GM18873 (cell line): ENCODE measurements around the gene GAB4.
"Not testable (repeated sequence)": the region's sequence is repeated elsewhere in the genome, so short reads cannot be mapped to it uniquely, and the experiment has no call there.

Experiments
- ATAC-seq: cut with Tn5 transposase; IDR thresholded peaks from one replicate; pipeline ENCODE4 v1.9.1; 2021; ENCODE audit warnings: mild to moderate bottlenecking, moderate library complexity, moderate number of reproducible peaks; ENCODE audit not compliant: unreplicated experiment, low FRiP score

Gene GAB4

DNA sequence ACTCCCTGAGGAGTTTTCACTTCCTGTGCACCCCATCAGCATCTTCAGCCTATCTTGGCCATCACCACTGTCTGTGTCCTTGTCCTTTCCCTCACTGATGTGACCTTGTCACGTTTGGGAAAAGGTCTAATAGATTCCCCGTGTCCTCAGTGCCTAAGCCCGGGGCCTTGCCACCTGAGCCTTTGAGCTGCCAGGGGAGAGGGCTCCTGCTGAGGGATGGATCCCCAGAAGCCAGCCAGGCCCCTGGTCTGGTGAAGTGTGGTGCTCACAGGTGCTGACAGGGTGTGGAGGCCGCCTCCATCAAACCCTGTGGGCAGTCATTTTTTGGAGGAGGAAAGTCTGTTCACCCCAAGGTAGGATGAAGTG is 47.2 kb downstream of the GAB4 start:
- no peak for ATAC-seq

DNA sequence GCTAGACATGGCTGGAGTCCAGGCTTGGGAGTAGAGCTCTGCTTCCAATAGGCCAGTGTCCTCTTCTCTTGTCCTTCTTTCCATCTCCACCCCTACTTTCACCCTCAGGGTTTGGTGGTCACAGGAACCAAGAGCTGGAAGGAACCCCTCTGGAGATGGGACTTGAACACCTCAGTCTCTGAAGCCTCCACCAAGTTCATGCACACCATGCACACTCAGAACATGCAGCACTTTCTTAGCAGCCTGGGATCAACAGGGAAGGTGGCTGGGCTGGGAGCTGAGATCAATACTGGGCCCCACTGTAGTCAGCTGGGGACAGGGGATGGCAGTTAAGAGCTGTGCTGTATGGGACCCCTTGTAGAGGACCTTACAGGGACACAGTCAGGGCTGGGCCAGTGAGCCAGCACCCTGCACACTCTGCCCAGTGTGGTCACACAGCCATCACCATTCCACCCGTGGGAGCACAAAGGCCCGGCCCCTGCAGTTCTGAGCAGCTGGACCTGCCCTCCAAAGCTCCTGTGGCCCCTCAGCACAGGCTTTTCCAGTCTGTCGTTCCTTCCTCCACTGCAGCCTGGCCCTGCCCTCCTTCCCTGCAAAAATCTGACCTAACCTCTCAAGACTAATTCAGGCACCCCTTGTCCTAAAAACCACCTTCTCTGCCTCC is 47.7 kb downstream of the GAB4 start:
- no peak for ATAC-seq

DNA sequence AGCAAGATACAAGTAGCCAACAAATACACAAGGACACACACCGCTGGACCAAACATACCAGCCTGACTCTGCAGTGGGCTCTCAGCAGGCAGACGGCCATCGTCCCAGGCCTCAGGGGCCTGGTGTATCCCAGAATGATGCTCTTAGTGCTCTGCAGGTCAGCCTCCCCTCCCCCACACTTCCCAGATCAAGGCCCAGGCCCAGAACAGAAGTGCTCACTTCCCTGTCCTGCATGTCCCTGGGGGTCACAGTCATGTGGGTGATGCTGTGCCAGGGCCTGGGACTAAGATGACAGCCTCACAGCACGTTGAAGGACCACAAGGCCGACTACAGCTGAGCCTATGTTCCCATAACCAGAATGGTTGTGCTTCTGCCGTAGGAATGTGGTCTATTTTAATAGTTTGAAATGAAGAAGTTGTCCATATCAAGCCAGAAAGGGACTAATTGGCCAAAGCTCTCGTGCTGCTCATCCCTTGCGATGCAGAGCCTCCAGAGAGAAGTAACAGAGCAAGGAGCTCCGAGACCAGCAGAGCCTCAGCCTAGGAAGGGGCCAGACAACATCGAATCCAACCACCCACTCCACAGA is 48.6 kb downstream of the GAB4 start:
- ATAC-seq: no peak

DNA sequence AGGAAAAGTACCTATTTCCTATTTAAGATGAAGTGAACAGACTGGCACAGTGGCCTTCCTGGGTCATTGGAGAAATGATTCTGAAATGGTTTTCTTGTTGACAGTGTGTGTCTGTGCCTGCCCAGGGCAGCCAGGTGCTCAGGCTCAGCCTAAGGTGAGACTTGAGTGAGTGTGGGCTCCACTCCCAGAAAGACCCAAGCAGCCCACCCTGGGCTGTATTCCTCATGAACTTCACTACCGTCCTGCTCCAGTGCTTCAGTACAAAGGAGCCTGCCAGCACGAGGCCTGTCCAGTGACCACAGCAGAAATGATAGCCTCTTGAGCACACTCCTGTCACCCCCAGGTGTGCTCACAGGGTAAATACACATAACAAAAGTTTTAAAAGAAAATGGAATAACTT is 49.5 kb downstream of the GAB4 start:
- ATAC-seq: no peak

DNA sequence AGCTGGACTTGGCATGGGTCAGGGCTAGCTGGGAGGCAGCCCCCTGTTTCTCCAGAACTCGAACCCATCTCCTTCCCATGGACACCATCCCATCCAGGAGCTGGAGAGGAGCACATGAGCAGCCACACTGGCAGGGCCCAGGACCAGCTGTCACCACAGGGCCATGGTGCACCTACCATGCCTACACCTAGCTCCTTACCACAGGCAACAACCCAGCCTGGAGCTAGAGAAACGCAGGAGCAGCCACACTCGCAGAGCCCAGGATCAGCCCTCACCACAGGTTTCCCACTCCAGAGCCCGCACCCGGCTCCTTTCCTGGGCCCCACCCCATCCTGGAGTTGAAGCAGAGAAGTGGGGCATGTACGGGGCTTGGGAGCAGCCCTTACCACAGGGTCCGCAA is 50.2 kb downstream of the GAB4 start:
- ATAC-seq: no peak

DNA sequence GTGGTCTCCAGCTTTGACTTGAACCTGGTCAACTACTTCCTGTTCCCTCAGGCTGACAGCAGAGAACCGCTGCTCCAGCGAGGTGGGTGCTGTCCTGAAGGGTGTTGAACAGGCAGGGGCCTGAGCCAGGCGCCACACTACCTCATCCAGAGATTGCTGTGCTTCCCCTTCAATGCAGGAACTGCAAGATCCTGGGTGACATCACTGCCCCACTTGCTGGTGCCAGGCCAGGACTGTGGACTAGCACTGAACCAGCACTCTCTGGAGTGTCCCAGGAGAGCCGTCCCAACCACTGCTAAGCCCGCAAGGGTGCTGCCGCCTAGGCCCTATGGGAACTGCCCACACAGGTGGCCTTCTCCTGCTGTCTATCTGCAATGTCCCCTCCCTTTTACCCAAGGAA is 51.7 kb downstream of the GAB4 start:
- ATAC-seq: no peak

DNA sequence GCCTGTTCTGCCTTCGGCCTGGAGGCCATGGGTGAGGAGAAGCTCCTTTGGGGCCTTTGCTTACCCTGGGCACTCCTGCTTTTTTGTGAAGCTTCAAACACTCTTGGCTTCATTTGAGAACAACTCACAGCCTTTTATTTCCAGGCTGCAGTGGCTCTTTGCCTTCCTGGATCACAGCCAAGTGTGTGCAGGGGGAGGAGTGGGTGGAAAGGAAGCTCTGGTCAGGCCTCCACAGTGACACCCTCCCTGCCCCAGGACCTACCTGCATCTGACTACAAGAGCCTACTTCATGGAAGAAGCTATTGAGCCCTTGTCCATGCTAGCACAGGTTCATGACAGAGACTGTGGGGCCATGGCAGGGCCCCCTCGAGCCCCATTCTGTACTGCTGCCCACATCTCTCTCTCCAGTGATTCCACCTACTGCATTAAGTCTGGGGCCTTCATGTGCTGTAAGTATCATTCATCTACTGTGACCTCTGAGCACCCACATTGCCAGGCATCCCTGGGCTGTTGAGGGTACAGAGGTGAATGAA is 52.3 kb downstream of the GAB4 start:
- ATAC-seq: no peak

DNA sequence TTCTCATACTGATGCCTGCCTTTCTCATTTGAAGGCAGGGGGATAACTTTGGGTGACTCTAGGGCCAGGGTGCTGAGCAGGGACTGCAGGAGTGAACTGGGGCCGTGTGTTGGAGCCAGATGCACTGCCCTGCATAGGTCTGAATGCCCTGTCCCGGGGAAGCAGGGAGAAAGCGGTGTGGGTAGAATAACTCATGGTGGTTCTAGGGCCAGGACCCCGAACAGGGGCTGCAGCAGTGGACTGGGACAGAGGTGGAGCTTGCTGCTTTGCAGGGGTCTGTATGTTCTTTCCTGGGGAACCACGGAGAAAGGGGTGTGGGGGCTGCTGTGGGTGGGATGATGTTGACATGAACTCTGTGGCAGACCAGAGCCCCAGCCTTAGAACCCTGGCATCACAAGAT is 52.9 kb downstream of the GAB4 start:
- no peak for ATAC-seq

DNA sequence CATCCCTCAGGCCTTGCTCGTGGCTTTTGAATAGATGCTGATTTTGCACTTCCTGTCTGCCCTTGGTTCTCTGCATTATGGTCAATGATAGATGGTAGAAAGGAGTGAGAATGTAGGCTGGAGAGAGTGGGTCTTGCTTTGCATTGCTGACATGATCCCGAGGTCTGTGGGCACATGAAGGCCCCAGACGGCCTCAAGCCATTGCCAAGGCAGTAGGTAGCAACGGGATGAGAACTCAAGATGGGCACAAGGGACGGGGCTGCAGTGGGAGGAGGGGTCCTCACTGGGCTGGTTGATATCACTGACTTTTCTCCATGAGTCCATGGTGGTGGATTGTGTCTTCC is 54.0 kb downstream of the GAB4 start:
- no peak for ATAC-seq

DNA sequence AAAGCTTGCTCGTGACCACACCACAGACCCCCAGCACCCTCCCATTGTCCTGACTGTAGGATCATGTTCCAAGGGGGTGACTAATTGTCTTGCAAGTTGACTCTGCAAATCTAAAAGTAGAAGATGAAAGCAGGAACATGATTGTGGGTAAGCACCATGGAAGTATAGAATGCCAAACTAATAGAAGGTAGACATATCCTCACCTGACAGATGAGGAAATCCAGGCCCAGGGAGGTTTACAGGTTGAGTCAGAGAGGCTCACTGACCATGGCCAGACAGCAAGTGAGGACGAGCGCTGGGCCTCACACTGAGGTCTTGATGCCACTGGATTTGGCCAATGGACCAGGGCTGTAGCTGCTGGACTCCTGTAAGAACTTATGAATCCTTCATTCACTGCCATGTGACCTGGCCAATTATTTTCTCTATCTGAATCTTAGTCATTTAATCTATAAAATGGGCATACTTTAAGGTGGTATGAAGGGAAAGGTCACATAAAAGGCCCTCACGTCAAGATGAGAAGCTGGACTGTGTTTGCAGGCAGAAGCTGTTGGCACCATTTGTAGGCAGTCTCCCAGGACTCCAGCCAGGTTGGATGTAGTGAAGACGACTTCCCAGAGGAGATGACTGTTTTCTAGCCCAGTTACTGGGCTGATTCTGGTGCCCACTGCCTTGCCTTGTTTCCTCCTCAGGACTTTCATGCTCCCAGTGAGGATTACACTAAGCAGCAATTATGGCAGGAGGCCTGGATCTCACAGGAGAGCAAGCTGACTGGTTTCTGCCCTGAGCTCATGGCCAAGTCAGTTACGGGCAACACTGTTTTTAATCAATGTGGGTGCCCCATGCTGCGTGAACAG is 54.6 kb downstream of the GAB4 start:
- no peak for ATAC-seq

DNA sequence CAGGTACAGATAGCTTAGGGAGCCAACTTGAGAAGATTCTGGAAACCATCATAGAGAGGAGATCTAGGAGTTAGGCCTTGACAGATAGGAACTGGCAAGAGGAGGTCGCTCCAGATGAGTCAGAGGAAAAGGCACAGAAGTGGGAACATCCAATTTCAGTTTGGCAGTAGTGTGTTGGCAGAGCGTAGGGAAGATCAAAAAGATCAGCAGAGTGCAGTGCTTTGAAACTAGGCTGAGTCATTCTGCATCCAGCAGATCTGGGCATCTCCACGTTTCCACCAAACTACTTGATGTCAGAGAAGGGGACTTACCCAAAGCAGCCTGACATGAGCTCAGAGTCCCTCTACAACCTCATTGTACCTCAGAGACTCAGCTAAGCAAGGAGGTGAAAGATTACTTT is 58.5 kb downstream of the GAB4 start:
- ATAC-seq: no peak

DNA sequence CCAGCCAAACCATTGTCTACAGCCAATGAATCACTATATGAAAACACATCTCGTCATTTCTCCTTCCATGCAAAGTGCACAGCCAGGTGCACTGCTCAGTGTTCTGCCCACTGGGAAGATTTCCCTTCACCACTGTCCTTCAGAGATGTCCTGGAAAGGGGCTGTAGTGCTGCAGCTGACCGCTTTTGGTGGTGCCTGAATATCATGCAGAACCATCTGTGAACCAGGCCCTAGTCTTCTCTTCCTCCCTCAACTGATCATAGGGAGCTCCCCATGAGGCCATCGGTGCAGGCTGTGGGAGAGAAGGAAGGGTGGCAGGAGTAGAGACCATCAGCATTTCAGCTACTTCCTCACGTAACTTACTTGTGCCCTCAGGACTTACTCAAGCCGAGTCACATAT is 70.2 kb downstream of the GAB4 start:
- ATAC-seq: no peak

DNA sequence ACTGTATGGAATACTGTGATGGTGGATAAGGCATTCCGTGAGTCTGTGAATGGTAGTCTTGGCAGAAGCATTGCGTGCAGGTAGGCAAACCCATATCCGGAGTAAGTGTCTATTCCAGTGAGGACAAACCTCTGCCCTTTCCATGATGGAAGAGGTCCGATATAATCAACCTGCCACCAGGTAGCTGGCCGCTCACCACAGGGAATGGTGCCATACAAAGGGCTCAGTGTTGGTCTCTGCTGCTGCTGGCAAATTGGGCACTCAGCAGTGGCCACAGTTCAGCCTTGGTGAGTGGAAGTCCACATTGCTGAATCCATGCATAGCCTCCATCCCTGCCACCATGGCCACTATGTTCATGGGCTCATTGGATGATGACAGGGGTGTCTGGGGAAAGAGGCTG is 70.8 kb downstream of the GAB4 start:
- not testable (repeated sequence) for ATAC-seq

DNA sequence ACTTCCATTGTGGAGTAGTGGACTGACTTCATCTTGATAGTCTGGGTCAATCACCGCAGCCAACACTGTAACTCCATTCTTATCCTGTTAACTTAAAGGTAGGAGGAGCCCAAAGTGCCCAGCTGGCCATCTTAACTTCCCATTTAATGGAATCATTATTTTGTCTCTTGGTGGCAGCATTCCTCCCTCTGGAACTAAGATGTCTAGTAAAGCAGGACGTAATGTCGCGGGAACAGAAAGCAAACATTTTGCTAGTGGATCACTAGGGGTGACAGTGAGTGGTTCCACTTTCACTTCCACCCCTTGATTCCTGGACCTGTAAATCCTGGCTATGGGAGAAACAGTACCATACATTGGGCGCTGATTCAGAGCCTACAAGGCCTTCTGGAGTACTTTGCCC is 71.4 kb downstream of the GAB4 start:
- ATAC-seq: no peak

DNA sequence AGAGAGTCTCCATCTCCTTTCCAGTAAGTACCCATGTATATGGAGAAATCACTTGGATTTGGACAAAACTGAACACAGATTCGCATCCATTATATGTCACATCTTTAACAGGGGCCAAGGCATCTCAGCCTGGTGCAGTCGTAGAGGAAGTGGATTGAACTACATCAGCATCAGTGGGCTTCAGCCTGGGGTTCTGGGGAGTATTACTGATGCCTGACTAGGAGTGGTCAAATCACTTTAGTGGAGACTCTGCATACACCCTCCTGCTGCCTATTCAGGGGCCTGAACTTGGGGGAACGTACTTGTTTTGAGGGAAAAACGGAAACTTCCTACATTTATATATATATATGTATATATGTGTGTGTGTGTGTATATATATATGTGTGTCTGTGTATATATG is 72.8 kb downstream of the GAB4 start:
- no peak for ATAC-seq

DNA sequence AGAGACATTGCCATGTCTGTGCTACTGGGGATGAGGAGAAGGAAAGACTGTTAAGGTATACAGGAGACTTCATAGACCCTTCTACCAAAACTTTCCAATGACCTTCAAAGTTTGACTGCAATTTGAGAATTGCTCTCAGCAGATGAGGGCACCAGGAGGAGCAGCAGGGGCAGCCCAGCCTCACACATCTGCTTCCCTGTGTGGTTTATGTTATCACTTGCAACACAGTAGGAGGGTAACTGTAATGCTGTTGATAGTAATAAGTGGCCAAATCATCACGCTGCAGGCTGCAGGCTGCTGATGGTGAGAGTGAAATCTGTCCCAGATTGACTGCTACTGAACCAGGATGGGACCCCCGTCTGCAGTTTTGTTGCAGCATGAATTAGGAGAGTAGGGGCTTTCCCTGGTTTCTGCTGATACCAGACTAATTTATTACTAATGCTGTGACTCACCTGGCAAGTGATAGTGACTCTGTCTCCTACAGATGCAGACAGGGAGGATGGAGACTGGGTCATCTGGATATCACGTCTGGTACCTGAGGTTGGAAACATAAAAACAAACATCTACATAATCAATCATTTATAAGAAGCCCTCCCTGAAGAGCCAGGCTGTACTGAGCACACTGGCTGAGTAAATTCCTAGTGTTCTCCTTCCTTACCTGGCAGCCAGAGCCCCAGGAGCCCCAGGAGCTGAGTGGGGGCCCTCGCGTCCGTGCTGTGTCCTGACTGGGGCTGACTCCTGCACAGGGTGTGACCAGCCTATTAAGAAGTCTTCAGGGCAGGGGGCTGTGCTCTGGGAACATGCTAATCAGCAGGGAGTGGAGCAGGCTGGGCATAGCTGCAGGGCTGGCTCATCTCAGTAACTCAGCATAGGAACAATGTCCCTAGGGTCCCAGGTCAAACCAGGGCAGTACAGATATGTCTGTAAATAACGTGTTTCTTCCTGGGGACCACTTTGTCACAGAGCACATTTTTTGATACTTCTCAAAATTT is 74.4 kb downstream of the GAB4 start:
- ATAC-seq: no peak

DNA sequence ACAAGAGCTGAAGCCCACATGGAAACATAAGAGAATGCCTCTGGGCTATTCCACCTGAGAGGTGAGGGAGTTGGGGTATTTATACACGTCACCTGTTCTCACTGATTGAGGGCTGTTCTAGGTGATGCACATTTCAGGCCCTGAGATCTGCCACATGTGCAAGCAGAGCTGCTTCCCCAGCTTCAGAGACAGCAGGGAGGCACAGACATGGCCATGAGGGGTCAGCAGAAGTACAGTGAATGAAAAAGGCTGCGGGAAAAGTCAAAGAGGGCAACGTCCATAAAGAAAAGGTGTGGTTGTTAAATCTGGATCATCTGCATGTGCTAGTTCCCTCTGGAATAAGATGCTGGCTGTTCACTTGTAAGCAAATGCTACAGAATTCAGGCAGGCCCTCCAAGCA is 75.4 kb downstream of the GAB4 start:
- no peak for ATAC-seq

DNA sequence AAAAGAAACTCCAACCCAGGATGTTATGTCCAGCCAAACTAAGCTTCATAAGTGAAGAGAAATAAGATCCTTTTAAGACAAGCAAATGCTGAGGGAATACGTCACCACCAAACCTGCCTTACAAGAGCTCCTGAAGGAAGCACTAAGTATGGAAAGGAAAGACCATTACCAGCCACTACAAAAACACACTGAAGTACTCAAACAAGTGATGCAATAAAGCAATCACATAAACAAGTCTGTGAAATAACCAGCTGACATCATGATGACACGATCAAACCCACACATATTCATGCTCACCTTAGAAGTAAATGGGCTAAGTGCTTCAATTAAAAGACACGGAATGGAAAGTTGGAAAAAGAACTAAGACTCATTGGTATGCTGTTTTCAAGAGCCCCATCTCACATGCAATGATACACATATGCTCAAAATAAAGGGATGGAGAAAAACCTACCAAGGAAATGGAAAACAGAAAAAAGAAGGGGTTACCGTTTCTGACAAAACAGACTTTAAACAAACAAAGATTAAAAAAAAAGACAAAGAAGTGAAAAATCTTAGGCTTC is 82.5 kb downstream of the GAB4 start:
- ATAC-seq: no peak

DNA sequence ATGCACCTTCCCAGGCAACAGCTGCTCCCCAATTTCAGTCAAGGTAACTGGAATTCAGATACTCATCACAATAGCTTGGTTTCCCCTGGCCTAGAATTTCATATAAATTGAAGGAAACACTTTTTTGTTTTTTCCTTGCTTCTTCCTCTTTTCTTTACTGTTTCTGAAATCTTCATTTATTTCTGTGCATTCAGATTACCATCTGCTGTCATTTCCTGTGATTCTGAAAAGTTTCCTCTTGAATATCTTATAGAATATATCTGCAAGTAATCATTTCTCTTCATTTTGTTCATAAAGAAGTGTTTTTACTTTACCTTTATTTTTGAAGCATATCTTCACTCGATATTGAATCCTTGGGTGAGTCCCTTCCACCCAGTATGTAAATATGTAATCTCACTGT is 85.3 kb downstream of the GAB4 start:
- ATAC-seq: no peak

DNA sequence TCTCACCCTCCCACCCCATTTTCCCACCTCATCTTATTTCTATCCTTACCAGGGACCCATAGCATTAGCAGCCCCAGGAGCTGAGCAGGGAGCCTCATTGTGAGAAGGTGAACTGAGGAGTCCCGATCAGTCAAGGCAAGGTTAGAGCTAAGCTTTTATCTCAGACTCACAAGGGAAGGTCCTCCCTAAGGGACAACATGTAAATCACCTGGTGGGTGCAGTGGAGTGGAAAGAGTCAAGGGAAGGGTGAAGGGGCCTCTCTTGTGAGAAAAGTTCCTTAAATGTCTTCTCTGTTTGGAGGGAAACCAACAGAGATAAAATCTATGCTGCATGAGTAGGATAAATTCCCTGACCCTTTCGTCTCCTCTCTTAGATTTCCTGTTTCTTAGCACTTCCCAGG is 85.9 kb downstream of the GAB4 start:
- ATAC-seq: no peak
